Endothelial cell of umbilical vein (primary cell): ENCODE results near the gene CBL. TPM values are rescaled to one million over a fixed set of nuclear protein-coding genes. Genes with fewer than 3 reads are reported as not detected.

Experiments used
- BruUV-seq: library from RNA; stranded (reverse); fragments of 400-500 nt; replicated peaks from 2 replicates; lab custom pipeline; 2021; lab: Mats Ljungman, UMichigan
- CTCF ChIA-PET: fragments of 300-600, 350-600 bp; sonication (Branson Sonifier 250); formaldehyde crosslinking; loops from one replicate; lab custom pipeline; 2021; ENCODE audit warnings: antibody characterized with exemption, inconsistent platforms; lab: Charles Lee
- POLR2A ChIA-PET: fragments of 300-600, 350-600 bp; sonication (Branson Sonifier 250); formaldehyde crosslinking; loops from one replicate; lab custom pipeline; 2021; ENCODE audit warnings: antibody characterized with exemption, inconsistent platforms; lab: Charles Lee
- DNase-seq: peaks from one replicate; pipeline ENCODE4 v3.0.0-alpha.2; 2011; ENCODE audit warnings: low read depth, low spot score
- FAIRE-seq: peaks from 2 replicates; lab custom pipeline; 2011; peaks lifted over from hg19 to GRCh38; lab: Jason Lieb, UNC
- H2AFZ ChIP-seq: 2 replicates; pipeline ENCODE4 v1.6.0; 2012; ENCODE audit warnings: low read depth, low read length, control low read depth, inconsistent platforms
- H3K27ac ChIP-seq: 2 replicates; pipeline ENCODE4 v1.5.1; 2011; ENCODE audit warnings: low read depth, mild to moderate bottlenecking, control low read depth, low read length, moderate library complexity; ENCODE audit not compliant: insufficient read depth
- H3K27me3 ChIP-seq, 2 experiments: 2 replicates each; pipeline versions ENCODE4 v1.6.0 to v1.6.1; 2011; ENCODE audit warnings: low read length in 2 of 2, mixed read lengths in 1 of 2; ENCODE audit not compliant: control insufficient read depth in 2 of 2, insufficient read depth in 2 of 2
- H3K36me3 ChIP-seq, 2 experiments: 2 replicates in 1 of 2; 3 replicates in 1 of 2; pipeline ENCODE4 v1.5.1; 2011; ENCODE audit warnings: low read length in 2 of 2, mild to moderate bottlenecking in 1 of 2, moderate library complexity in 1 of 2; ENCODE audit not compliant: control insufficient read depth in 2 of 2, insufficient read depth in 2 of 2; ENCODE audit errors: extremely low read depth in 1 of 2
- H3K4me1 ChIP-seq: 3 replicates; pipeline ENCODE4 v1.5.1; 2011; ENCODE audit warnings: mild to moderate bottlenecking, low read length; ENCODE audit not compliant: control insufficient read depth, insufficient read depth; ENCODE audit errors: extremely low read depth
- H3K4me2 ChIP-seq: 2 replicates; pipeline ENCODE4 v1.6.1; 2011; ENCODE audit warnings: low read length, control low read depth, mixed read lengths; ENCODE audit not compliant: insufficient read depth
- H3K4me3 ChIP-seq, 3 experiments: fragments of 200-600 bp in 1 of 3; sonication (generic), shearing (Covaris generic) in 1 of 3; replicated peaks in 1 of 3; 2 replicates each; pipeline ENCODE4 v1.5.1; 2011 to 2016; ENCODE audit warnings: control low read depth in 3 of 3, low read length in 3 of 3, mild to moderate bottlenecking in 2 of 3, inconsistent platforms in 1 of 3, low read depth in 1 of 3, moderate library complexity in 1 of 3; ENCODE audit not compliant: insufficient read depth in 1 of 3
- H3K79me2 ChIP-seq: 2 replicates; pipeline ENCODE4 v1.6.0; 2012; ENCODE audit warnings: low read length, inconsistent platforms; ENCODE audit not compliant: control insufficient read depth, insufficient read depth
- H3K9ac ChIP-seq: replicated peaks from 2 replicates; pipeline ENCODE3; 2011; ENCODE audit warnings: low read length, control low read depth; ENCODE audit not compliant: insufficient read depth; ENCODE audit errors: extremely low read depth
- H3K9me1 ChIP-seq: replicated peaks from 3 replicates; pipeline ENCODE4 v1.6.0; 2011; ENCODE audit warnings: mild to moderate bottlenecking, low read length; ENCODE audit not compliant: control insufficient read depth, insufficient read depth; ENCODE audit errors: extremely low read depth
- H3K9me3 ChIP-seq: replicated peaks from 2 replicates; pipeline ENCODE4 v1.5.1; 2012; ENCODE audit warnings: low read length, inconsistent platforms; ENCODE audit not compliant: control insufficient read depth, insufficient read depth
- H4K20me1 ChIP-seq: replicated peaks from 2 replicates; pipeline ENCODE3; 2011; ENCODE audit warnings: mild to moderate bottlenecking, low read length; ENCODE audit not compliant: control insufficient read depth, insufficient read depth; ENCODE audit errors: extremely low read depth
- EZH2 ChIP-seq: IDR thresholded peaks from 2 replicates; pipeline ENCODE4 v1.6.1; 2012; ENCODE audit warnings: borderline replicate concordance, low read depth, mild to moderate bottlenecking, moderate library complexity, low read length, inconsistent platforms; ENCODE audit not compliant: severe bottlenecking
- FOS ChIP-seq: IDR thresholded peaks from 2 replicates; pipeline ENCODE4 v1.6.1; 2011; ENCODE audit warnings: mild to moderate bottlenecking, low read length, moderate library complexity, borderline replicate concordance; ENCODE audit not compliant: insufficient read depth
- GATA2 ChIP-seq: IDR thresholded peaks from 2 replicates; pipeline ENCODE4 v1.7.0; 2011; ENCODE audit warnings: low read depth, mild to moderate bottlenecking, moderate library complexity, mixed read lengths, low read length; ENCODE audit not compliant: insufficient read length, insufficient read depth
- JUN ChIP-seq: IDR thresholded peaks from 2 replicates; pipeline ENCODE4 v1.6.1; 2011; ENCODE audit warnings: borderline replicate concordance, low read depth; ENCODE audit not compliant: insufficient read length, insufficient read depth
- MYC ChIP-seq: IDR thresholded peaks from one replicate; pipeline ENCODE4 v1.6.1; 2011; ENCODE audit warnings: mild to moderate bottlenecking, low read depth, low read length
- POLR2A ChIP-seq: IDR thresholded peaks from 2 replicates; pipeline ENCODE4 v1.6.1; 2012; ENCODE audit warnings: low read depth, mild to moderate bottlenecking, control low read depth, low read length
- dilution Hi-C: fragments of 300-500 bp; cut with MboI; formaldehyde crosslinking; loops from one replicate; pipeline ENCODE4 v1.15.0; 2019; ENCODE audit warnings: low sequenced_read_pairs; ENCODE audit not compliant: extremely low pct_ligation_motif_present
- intact Hi-C: fragments of 100-400 bp; cut with micrococcal nuclease; formaldehyde crosslinking; loops from one replicate; pipeline ENCODE4 v1.10.0; 2022
- polyA plus RNA-seq, 4 experiments: library from polyadenylated mRNA; depleted of rRNA in 3 of 4; stranded (reverse) in 3 of 4; unstranded in 1 of 4; fragments of >200 nt; gene quantifications; 2 replicates each; pipeline versions ENCODE4 v1.2.1 to v1.2.3, GENCODE V29; 2011 to 2012; ENCODE audit warnings: missing spikeins in 1 of 4
- total RNA-seq: library from RNA; stranded (reverse); gene quantifications from 2 replicates; pipeline ENCODE4 v1.2.3, GENCODE V29; 2021
- TF ChIP-seq, protein P1 (sequence below), 2 donors: IDR thresholded peaks; 1 replicate in 1 of 2; 2 replicates in 1 of 2; pipeline ENCODE4 v1.5.1; 2011; ENCODE audit warnings: low read length in 2 of 2, mild to moderate bottlenecking in 2 of 2, moderate library complexity in 2 of 2, control low read depth in 1 of 2, inconsistent platforms in 1 of 2, low read depth in 1 of 2; ENCODE audit not compliant: insufficient read depth in 1 of 2; ENCODE audit errors: extremely low read depth in 1 of 2
- TF ChIP-seq, protein P2 (sequence below): IDR thresholded peaks from 2 replicates; pipeline ENCODE4 v1.6.1; 2011; ENCODE audit not compliant: insufficient read depth, insufficient read length

The CBL gene
- total and polyA plus RNA-seq, 2 donors (not counting 3 experiments of a cell fraction or from before 2014, with no cell fraction given) = 15.5 to 41.5 TPM

DNA sequence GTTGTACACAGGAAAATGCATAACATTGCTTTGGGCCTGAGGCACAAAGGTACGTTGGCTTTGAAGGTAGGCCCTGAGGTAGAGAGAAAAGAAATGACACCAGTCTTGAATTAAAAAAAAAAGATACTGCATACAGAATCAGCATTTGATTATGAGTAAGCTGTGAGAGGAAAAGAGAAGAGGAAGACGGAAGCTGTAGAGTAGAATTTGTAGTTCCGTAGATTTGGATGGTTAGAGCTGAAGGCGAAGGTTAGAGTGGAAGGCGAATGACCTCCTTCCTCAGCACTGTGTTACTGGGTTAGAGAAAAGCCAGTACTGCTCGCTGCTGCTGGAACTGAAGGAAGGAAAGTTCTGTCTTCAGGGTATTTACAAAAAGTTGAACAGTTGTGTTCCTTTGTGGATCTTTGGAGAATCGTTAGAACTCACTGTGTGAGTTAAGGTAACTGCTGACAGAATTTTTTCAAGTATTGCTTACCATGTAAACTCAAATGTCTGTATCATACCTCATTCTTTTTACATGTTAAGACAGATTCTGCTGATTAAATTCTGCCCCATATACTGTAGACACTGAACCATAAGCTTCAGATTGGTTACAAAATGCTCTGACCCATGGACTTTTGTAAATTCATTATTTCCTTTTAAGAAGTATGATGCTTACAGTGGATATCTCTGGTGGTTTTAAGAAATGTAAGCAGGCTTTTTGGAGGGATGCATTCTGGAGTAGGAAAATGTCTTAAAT lies 60.5 kb downstream of the CBL start:
- no peak overlapping the region for H3K4me3 ChIP-seq
- no peak for FAIRE-seq
- no peak overlapping the region for H3K4me2 ChIP-seq
- CTCF ChIA-PET = interaction anchor here (0.7 to 1.4 kb wide), 4 partner anchors 12 to 61 kb away, joined by 3 to 4 read pairs (median 4); partner anchors contain the start of gene CBL
- H3K27me3 ChIP-seq = no peaks in the 10 kb centered on the region
- BruUV-seq = no TSS peak
- H2AFZ ChIP-seq = no peak overlapping the region
- no peaks in the 10 kb centered on the region for H4K20me1 ChIP-seq
- H3K9ac ChIP-seq = no peak overlapping the region
- no peak for DNase-seq
- H3K4me1 ChIP-seq = peaks cover 24% of the 10 kb centered on the region
- H3K9me1 ChIP-seq = no peaks in the 10 kb centered on the region
- POLR2A ChIA-PET = interaction anchor here (0.6 kb wide), 1 partner anchor 57 kb away, joined by 3 read pairs; no protein-coding TSS in a partner anchor
- peaks cover 59% of the 10 kb centered on the region for H3K79me2 ChIP-seq
- TF ChIP-seq JUN = no peak
- no peak for TF ChIP-seq FOS
- no peak for TF ChIP-seq POLR2A
- no peak for TF ChIP-seq EZH2
- no peak for TF ChIP-seq MYC
- TF ChIP-seq, protein P1, sequence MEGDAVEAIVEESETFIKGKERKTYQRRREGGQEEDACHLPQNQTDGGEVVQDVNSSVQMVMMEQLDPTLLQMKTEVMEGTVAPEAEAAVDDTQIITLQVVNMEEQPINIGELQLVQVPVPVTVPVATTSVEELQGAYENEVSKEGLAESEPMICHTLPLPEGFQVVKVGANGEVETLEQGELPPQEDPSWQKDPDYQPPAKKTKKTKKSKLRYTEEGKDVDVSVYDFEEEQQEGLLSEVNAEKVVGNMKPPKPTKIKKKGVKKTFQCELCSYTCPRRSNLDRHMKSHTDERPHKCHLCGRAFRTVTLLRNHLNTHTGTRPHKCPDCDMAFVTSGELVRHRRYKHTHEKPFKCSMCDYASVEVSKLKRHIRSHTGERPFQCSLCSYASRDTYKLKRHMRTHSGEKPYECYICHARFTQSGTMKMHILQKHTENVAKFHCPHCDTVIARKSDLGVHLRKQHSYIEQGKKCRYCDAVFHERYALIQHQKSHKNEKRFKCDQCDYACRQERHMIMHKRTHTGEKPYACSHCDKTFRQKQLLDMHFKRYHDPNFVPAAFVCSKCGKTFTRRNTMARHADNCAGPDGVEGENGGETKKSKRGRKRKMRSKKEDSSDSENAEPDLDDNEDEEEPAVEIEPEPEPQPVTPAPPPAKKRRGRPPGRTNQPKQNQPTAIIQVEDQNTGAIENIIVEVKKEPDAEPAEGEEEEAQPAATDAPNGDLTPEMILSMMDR (IDR thresholded peaks at IDR 0.05; ENCODE audit: extremely low read depth in 1 of 2, insufficient read depth in 1 of 2, low read depth in 1 of 2, low read length in 2 of 2) = no peak
- TF ChIP-seq, protein P2, sequence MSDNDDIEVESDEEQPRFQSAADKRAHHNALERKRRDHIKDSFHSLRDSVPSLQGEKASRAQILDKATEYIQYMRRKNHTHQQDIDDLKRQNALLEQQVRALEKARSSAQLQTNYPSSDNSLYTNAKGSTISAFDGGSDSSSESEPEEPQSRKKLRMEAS = no peak
- TF ChIP-seq GATA2 = no peak
- H3K9me3 ChIP-seq = no peaks in the 10 kb centered on the region
- no peak overlapping the region for H3K27ac ChIP-seq
- dilution Hi-C loops (no loop called here), intact Hi-C loops (no loop called here)
- H3K36me3 ChIP-seq = no peaks in the 10 kb centered on the region
